Left colon (tissue), 2 donors: ENCODE results near the gene KCNIP4. TPM values are rescaled to one million over a fixed set of nuclear protein-coding genes. Genes with fewer than 3 reads are reported as not detected.

Source experiments
- ATAC-seq: fragments of 200-7000 bp; cut with Tn5 transposase; one replicate; pipeline ENCODE4 v1.9.1; 2020; ENCODE audit warnings: mild to moderate bottlenecking, moderate library complexity
- DNase-seq, 2 donors: peaks; one replicate each; pipeline ENCODE4 v3.0.0-alpha.2; 2020
- intact Hi-C, 2 donors: fragments of 100-400 bp; cut with DNase I in 1 of 2; cut with micrococcal nuclease in 1 of 2; formaldehyde crosslinking; loops; one replicate each; pipeline versions ENCODE4 v1.11.2 to v1.14.0; 2022; cut with DNase I, micrococcal nuclease
- total RNA-seq, 2 donors: library from RNA; stranded (reverse); fragmentation: NEBNext Ultra II Directional; extraction: Animal tissue kit (Norgen Biotek cat#: 25700); gene quantifications; one replicate each; pipeline ENCODE4 v1.2.1, GENCODE V29; 2021
- donor health status: DM: no; HTN: no; CAD: no.
- donor health status: DM: yes; HTN: yes; CAD: no.

KCNIP4 gene
- total RNA-seq, 2 donors from 2014 or later: 1.1 to 3.4 TPM

- ATAC-seq: no peak
- no peak for DNase-seq
- intact Hi-C loops: no loop called here
Observed at GRCh38 chr4:21655031-21655430, 293.5 kb downstream of the KCNIP4 start.

- no peak for DNase-seq
Observed at GRCh38 chr4:21652508-21653231, 295.9 kb downstream of the KCNIP4 start.

GRCh38 chr4:21649391-21650090, 299.0 kb downstream of the KCNIP4 start:
- ATAC-seq (no peak), DNase-seq (no peak)
- intact Hi-C loops: no loop called here

More at GRCh38 chr4:21652508-21653231, 295.9 kb downstream of the KCNIP4 start:
- no peak for ATAC-seq
- intact Hi-C loops: no loop called here

GRCh38 chr4:21645776-21646175, 302.8 kb downstream of the KCNIP4 start:
- intact Hi-C loops: no loop called here
- DNase-seq (no peak), ATAC-seq (no peak)

GRCh38 chr4:21641696-21642095, 306.9 kb downstream of the KCNIP4 start:
- no peak for DNase-seq
- intact Hi-C loops: no loop called here
- ATAC-seq: no peak

- ATAC-seq (no peak), DNase-seq (no peak)
- intact Hi-C loops: no loop called here
Observed at GRCh38 chr4:21638171-21638725, 310.3 kb downstream of the KCNIP4 start.

GRCh38 chr4:21628916-21629610, 319.5 kb downstream of the KCNIP4 start:
- intact Hi-C loops: no loop called here
- no peak for DNase-seq
- no peak for ATAC-seq

- intact Hi-C loops: no loop called here
- ATAC-seq (no peak), DNase-seq (no peak)
Observed at GRCh38 chr4:21628116-21628670, 320.4 kb downstream of the KCNIP4 start.

- DNase-seq: no peak
- intact Hi-C loops: no loop called here
- ATAC-seq: no peak
Observed at GRCh38 chr4:21625447-21625846, 323.1 kb downstream of the KCNIP4 start.

- no peak for ATAC-seq
- intact Hi-C loops: no loop called here
- DNase-seq: no peak
Observed at GRCh38 chr4:21605006-21605405, 343.6 kb downstream of the KCNIP4 start.

- DNase-seq (no peak), ATAC-seq (no peak)
- intact Hi-C loops: no loop called here
Observed at GRCh38 chr4:21596521-21596920, 352.1 kb downstream of the KCNIP4 start.

- DNase-seq: no peak
- intact Hi-C loops: no loop called here
- no peak for ATAC-seq
Observed at GRCh38 chr4:21593671-21594001, 354.9 kb downstream of the KCNIP4 start.

GRCh38 chr4:21592970-21593670, 355.5 kb downstream of the KCNIP4 start:
- no peak for DNase-seq
- intact Hi-C loops: no loop called here
- no peak for ATAC-seq

- ATAC-seq (no peak), DNase-seq (no peak)
- intact Hi-C loops: no loop called here
Observed at GRCh38 chr4:21577056-21577455, 371.5 kb downstream of the KCNIP4 start.

GRCh38 chr4:21571100-21571499, 377.5 kb downstream of the KCNIP4 start:
- intact Hi-C loops: no loop called here
- DNase-seq (no peak), ATAC-seq (no peak)

GRCh38 chr4:21569638-21570037, 378.9 kb downstream of the KCNIP4 start:
- intact Hi-C loops: no loop called here
- DNase-seq (no peak), ATAC-seq (no peak)

GRCh38 chr4:21555083-21555482, 393.5 kb downstream of the KCNIP4 start:
- DNase-seq (no peak), ATAC-seq (no peak)
- intact Hi-C loops: no loop called here

- intact Hi-C loops: no loop called here
- DNase-seq (no peak), ATAC-seq (no peak)
Observed at GRCh38 chr4:21554500-21554899, 394.1 kb downstream of the KCNIP4 start.

- intact Hi-C loops: no loop called here
- no peak for DNase-seq
- no peak for ATAC-seq
Observed at GRCh38 chr4:21554066-21554465, 394.5 kb downstream of the KCNIP4 start.
